Activated T-cell treated with anti-CD3 and anti-CD28 coated beads, Interleukin-2, amount 50 U/mL, for 24 hours (primary cell): ENCODE results near the gene NEK3.
"Not testable (repeated sequence)": the region's sequence is repeated elsewhere in the genome, so short reads cannot be mapped to it uniquely, and the experiment has no call there.

ENCODE experiments used
- DNase-seq: peaks from one replicate; pipeline ENCODE4 v3.0.0-alpha.2; 2020
- H3K27ac Mint-ChIP-seq: 2 replicates; pipeline ENCODE4 v1.8.0; 2020; ENCODE audit warnings: mild to moderate bottlenecking, mixed read lengths
- H3K27me3 Mint-ChIP-seq: 2 replicates; pipeline ENCODE4 v1.8.0; 2020; ENCODE audit warnings: mixed read lengths
- H3K36me3 Mint-ChIP-seq: 2 replicates; pipeline ENCODE4 v1.8.0; 2020; ENCODE audit warnings: low read depth, mixed read lengths
- H3K4me1 Mint-ChIP-seq: 2 replicates; pipeline ENCODE4 v1.8.0; 2020; ENCODE audit warnings: low read depth, mixed read lengths
- H3K4me3 Mint-ChIP-seq: 2 replicates; pipeline ENCODE4 v1.8.0; 2020; ENCODE audit warnings: mild to moderate bottlenecking, moderate library complexity, mixed read lengths
- H3K9me3 Mint-ChIP-seq: 2 replicates; pipeline ENCODE4 v1.8.0; 2020; ENCODE audit warnings: mixed read lengths

NEK3 gene

DNA sequence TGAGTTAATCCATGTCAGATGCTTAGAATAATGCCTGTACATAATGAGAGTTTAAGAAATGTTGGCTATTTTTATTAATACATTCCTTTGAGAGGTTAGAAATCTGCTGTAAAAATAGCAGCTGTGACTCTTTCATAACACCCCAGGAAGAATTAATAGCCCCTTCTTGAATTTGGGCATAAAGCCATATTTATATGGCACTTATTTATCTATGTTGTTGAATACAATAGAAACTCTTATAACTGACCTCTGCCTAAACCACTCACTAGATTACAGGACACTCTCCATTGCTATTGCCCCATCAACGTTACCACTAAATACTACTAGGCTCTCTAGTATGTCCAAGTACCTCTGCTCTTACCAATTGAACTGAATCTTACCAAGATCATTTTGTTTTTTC lies 46.8 kb downstream of the NEK3 start:
- Mint-ChIP-seq H3K27me3 (peaks cover 14% of the 10 kb centered on the region), H3K4me3 (no peak overlapping the region), H3K4me1 (no peaks in the 10 kb centered on the region), H3K27ac (no peak overlapping the region), H3K9me3 (no peaks in the 10 kb centered on the region), H3K36me3 (no peaks in the 10 kb centered on the region)
- DNase-seq = no peak

DNA sequence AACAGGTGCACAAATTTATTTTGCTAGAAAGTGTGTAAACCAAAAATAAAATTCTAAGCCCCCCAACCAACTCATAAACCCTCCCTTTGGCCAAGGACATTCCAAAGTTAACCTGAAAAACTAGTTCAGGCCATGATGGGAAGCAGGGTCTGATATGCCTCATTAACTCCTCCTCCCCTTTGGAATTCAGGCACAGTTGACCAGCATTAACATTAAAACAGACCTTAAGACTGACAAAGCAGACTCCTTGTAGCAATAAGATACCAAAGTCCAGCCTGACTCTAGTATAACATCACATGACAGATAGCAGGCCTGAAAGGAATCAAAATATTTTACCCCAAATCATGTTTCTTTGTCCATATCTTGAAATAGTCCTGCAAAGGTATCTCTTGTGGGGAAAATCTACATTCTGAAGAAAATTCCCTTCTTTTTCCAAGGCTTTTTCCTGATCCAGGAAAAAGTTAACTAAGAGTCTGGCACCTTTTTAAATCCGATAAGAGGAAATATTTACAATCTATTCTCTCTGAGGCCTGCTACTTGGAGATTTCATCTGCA lies 50.2 kb downstream of the NEK3 start:
- peaks cover 8% of the 10 kb centered on the region for H3K27me3 Mint-ChIP-seq
- no peak overlapping the region for H3K4me3 Mint-ChIP-seq
- DNase-seq = no peak
- no peaks in the 10 kb centered on the region for H3K4me1 Mint-ChIP-seq
- H3K9me3 Mint-ChIP-seq = no peaks in the 10 kb centered on the region
- no peaks in the 10 kb centered on the region for H3K36me3 Mint-ChIP-seq
- H3K27ac Mint-ChIP-seq = no peak overlapping the region

DNA sequence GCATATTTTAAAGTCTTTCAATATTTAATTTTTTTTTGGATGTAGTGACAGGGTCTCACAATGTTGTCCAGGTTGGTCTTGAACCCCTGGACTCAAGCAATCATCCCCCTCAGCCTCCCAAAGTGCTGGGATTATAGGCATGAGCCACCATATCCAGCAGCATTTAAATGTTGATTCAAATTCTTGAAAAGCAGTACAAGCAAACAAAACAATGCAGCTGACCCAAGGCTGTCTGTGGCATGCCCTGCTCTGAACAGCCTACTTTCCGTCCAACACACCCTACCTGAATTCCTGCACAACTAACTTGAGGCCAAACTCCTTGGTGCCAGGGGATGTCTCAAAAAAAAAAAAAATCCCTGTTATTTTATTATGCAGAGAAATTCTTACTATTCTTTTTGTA lies 53.6 kb downstream of the NEK3 start:
- H3K27me3 Mint-ChIP-seq = peaks cover 3% of the 10 kb centered on the region
- H3K4me1 Mint-ChIP-seq = no peaks in the 10 kb centered on the region
- H3K4me3 Mint-ChIP-seq = no peak overlapping the region
- no peak for DNase-seq
- no peaks in the 10 kb centered on the region for H3K9me3 Mint-ChIP-seq
- no peak overlapping the region for H3K27ac Mint-ChIP-seq
- H3K36me3 Mint-ChIP-seq = no peaks in the 10 kb centered on the region

DNA sequence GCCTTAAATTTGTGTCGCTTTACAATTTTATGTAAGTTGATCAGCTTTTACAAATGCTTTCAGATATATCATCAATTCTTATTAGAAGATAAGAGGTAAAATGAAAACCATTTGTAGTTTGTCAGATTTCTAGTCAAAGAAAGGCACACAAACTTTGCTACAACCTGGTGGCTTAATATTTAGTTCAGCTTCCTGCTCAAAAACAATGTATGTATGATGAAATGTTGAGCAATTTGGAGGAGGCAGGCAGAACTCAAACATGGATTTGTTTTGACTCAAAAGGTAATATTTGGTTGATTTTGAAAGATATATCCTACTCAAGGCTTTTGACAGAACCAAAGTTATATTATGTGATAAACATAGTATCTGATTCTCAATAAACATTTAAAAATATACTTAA lies 54.8 kb downstream of the NEK3 start:
- no peak overlapping the region for H3K27ac Mint-ChIP-seq
- DNase-seq = no peak
- no peaks in the 10 kb centered on the region for H3K9me3 Mint-ChIP-seq
- no peak overlapping the region for H3K4me3 Mint-ChIP-seq
- no peaks in the 10 kb centered on the region for H3K4me1 Mint-ChIP-seq
- H3K27me3 Mint-ChIP-seq = no peaks in the 10 kb centered on the region
- no peaks in the 10 kb centered on the region for H3K36me3 Mint-ChIP-seq

DNA sequence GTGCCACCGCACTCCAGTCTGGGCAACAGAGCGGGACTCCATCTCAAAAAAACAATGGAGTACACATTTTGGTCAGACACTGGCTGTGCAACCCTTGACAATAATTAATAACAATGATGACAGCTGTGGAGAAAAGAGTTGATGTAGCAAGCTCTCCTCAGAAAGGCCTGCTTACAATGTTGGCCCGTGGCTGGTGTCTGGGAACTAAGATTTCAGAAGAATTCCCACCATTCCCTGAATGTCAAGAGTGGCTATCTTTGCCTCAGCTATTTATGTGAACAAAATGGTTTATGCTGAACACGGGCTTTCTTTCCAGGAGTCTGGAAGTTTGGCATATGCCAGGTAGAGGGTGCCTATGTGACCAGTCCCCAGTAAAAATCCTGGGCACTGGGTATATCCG lies 56.0 kb downstream of the NEK3 start:
- no peak for DNase-seq
- H3K9me3 Mint-ChIP-seq = no peaks in the 10 kb centered on the region
- H3K36me3 Mint-ChIP-seq = no peaks in the 10 kb centered on the region
- H3K4me3 Mint-ChIP-seq = no peak overlapping the region
- no peak overlapping the region for H3K27ac Mint-ChIP-seq
- no peaks in the 10 kb centered on the region for H3K27me3 Mint-ChIP-seq
- no peaks in the 10 kb centered on the region for H3K4me1 Mint-ChIP-seq

DNA sequence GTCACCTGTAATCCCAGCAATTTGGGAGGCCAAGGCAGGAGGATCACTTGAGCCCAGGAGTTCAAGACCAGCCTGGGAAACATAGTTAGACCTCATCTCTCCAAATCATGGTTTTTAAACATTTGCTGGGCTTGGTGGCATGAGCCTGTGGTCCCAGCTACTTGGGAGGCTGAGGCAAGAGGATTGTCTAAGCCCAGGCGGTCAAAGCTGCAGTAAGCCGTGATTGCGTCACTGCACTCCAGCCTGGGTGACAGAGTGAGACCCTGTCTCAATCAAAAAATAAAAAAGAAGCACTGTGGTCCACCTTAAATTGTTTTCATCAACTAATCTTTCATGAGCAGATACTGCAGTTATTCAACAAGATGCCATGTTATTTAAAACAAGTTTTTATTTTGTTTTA lies 57.0 kb downstream of the NEK3 start:
- not testable (repeated sequence) for H3K9me3 Mint-ChIP-seq, H3K27ac Mint-ChIP-seq, DNase-seq, H3K36me3 Mint-ChIP-seq, H3K4me3 Mint-ChIP-seq, H3K27me3 Mint-ChIP-seq, H3K4me1 Mint-ChIP-seq

DNA sequence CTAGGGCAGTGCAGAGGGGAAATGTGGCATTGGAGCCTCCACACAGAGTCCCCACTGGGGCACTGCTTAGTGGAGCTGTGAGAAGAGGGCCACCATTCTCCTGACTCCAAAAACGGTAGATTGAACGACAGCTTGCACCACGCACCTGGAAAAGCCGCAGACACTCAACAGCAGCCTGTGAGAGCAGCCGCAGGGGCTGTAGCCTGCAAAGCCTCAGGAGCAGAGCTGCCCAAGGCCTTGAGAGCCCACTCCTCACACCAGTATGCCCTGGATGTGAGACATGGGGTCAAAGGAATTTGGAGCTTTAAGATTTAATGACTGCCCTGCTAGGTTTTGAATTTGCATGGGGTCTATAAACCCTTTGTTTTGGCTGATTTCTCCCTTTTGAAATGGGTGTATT lies 62.2 kb downstream of the NEK3 start:
- no peak for DNase-seq
- Mint-ChIP-seq H3K4me1 (no peaks in the 10 kb centered on the region), H3K9me3 (no peaks in the 10 kb centered on the region), H3K36me3 (no peaks in the 10 kb centered on the region), H3K27ac (no peak overlapping the region), H3K4me3 (no peak overlapping the region), H3K27me3 (no peaks in the 10 kb centered on the region)

DNA sequence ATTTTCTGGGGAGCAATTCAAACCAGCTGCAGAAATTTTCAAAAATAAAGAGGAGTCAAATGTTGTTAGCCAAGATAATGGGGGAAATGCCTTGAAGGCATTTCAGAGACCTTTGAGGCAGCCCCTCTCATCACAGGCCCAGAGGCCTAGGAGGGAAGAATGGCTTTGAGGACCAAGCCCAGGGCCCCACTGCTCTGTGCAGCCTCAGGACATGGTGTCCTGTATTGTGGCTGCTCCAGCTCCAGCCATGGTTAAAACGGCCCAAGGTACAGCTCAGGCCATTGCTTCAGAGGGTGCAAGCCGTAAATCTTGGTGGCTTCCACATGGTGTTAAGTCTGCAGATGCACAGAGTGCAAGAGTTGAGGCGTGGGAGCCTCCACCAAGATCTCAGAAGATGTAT lies 62.6 kb downstream of the NEK3 start:
- H3K36me3 Mint-ChIP-seq = no peaks in the 10 kb centered on the region
- DNase-seq = no peak
- H3K4me3 Mint-ChIP-seq = no peak overlapping the region
- no peaks in the 10 kb centered on the region for H3K27me3 Mint-ChIP-seq
- no peak overlapping the region for H3K27ac Mint-ChIP-seq
- H3K9me3 Mint-ChIP-seq = no peaks in the 10 kb centered on the region
- no peaks in the 10 kb centered on the region for H3K4me1 Mint-ChIP-seq

DNA sequence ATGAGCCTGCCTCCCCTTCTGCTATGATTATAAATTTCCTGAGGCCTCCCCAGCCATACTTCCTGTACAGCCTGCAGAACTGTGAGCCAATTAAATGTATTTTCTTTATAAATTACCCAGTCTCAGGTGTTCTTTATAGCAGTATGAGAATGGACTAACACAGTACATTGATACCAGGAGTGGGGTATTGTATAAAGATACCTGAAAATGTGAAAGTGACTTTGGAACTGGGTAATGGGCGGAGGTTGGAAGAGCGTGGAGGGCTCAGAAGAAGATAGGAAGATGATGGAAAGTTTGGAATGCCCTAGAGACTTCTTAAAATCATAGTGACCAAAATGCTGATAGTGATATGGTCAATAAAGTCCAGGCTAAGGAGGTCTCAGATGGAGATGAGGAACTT lies 63.3 kb downstream of the NEK3 start:
- Mint-ChIP-seq H3K4me1 (no peaks in the 10 kb centered on the region), H3K9me3 (no peaks in the 10 kb centered on the region), H3K4me3 (no peak overlapping the region), H3K36me3 (no peaks in the 10 kb centered on the region), H3K27me3 (no peaks in the 10 kb centered on the region), H3K27ac (no peak overlapping the region)
- no peak for DNase-seq

DNA sequence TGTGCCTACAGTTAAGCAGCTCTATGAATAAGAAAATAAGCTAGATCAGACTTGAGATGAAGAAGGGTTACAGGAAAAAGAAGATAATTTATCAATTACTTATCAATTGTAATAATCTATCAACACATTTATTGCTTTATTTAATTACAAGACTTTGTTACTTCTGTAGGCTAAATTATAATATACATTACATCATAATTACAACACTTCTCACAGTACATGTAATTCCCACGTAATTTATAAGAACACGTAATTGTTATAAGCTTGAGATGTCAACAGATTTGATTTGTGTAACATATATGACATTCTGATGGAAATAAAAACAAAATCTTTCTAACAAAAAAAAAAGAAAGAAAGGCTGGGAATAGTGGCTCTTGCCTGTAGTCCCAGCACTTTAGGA lies 67.3 kb downstream of the NEK3 start:
- H3K4me1 Mint-ChIP-seq = no peaks in the 10 kb centered on the region
- H3K27me3 Mint-ChIP-seq = peaks cover 7% of the 10 kb centered on the region
- no peak overlapping the region for H3K4me3 Mint-ChIP-seq
- H3K27ac Mint-ChIP-seq = no peak overlapping the region
- no peak for DNase-seq
- no peaks in the 10 kb centered on the region for H3K36me3 Mint-ChIP-seq
- H3K9me3 Mint-ChIP-seq = no peaks in the 10 kb centered on the region

DNA sequence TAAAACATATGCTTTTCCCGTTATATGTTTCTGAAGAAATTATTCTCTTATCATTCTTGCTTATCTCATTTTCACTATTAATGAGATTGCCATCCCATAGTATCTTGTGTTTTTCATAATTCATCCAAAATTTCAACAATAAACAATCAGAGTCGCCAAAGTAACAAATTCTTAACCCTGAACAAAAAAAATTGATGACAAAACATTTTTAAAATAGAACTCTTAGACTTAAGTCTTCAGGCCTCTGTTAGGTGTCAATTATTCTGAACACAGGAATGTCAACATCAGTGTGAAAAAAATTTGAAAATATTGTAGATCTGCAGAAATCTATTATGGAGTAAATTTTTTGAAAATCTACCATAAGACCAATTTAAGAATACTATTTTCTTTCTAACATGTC lies 67.9 kb downstream of the NEK3 start:
- DNase-seq = no peak
- no peaks in the 10 kb centered on the region for H3K9me3 Mint-ChIP-seq
- H3K27me3 Mint-ChIP-seq = peaks cover 7% of the 10 kb centered on the region
- H3K4me1 Mint-ChIP-seq = no peaks in the 10 kb centered on the region
- H3K4me3 Mint-ChIP-seq = no peak overlapping the region
- no peaks in the 10 kb centered on the region for H3K36me3 Mint-ChIP-seq
- no peak overlapping the region for H3K27ac Mint-ChIP-seq

DNA sequence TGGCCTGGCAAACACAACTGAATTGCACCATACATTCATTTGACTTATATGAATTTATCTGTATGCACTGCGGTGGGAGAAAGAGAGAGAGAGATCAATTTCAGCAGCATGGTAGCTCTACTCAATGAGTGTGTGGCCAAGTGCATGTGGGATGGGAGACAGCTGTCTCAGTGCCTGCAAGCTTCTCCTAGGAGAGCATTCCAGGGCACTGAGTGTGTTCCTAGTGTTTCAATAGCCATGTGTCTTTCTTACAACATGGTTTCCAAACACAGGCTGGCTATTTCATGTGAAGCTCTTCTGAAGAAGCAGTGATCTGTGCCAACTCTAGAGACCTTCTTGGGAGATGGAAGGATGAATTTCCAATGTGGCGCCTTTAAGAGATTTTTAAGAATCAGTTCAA lies 74.0 kb downstream of the NEK3 start:
- peaks cover 7% of the 10 kb centered on the region for H3K27me3 Mint-ChIP-seq
- no peak for DNase-seq
- no peak overlapping the region for H3K27ac Mint-ChIP-seq
- H3K36me3 Mint-ChIP-seq = no peaks in the 10 kb centered on the region
- no peaks in the 10 kb centered on the region for H3K9me3 Mint-ChIP-seq
- no peak overlapping the region for H3K4me3 Mint-ChIP-seq
- no peaks in the 10 kb centered on the region for H3K4me1 Mint-ChIP-seq

DNA sequence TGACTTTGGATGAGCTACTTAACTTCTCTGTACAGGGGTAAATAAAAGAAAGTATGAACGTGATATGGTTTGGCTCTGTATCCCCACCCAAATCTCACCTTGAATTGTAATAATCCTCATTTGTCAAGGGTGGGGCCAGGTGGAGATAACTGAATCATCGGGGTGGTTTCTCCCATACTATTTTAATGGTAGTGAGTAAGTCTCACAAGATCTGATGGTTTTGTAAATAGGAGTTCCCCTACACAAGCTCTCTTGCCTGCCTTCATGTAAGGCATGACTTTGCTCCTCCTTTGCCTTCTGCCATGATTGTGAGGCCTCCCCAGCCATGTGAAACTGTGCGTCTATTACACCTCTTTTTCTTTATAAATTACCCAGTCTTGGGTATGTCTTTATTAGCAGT lies 74.4 kb downstream of the NEK3 start:
- DNase-seq, H3K27ac Mint-ChIP-seq: not testable (repeated sequence)

More for the DNA sequence above, 74.4 kb downstream of the NEK3 start:
- H3K4me1 Mint-ChIP-seq, H3K27me3 Mint-ChIP-seq, H3K9me3 Mint-ChIP-seq, H3K36me3 Mint-ChIP-seq, H3K4me3 Mint-ChIP-seq: not testable (repeated sequence)
